Mesendoderm (in vitro differentiated cells): ENCODE data around the gene THADA.
A peak's percentile ranks its signal among the peaks of the same experiment; 100 is the strongest.

Source experiments
- DNase-seq: peaks from one replicate; pipeline ENCODE4 v3.0.0; 2013
- H2AK5ac ChIP-seq: 2 replicates; pipeline ENCODE4 v1.6.1; 2013; ENCODE audit warnings: low read length, inconsistent platforms
- H2BK120ac ChIP-seq: 2 replicates; pipeline ENCODE4 v1.6.1; 2013; ENCODE audit warnings: low read depth, mild to moderate bottlenecking, low read length, moderate library complexity, mixed read lengths
- H2BK15ac ChIP-seq: replicated peaks from 2 replicates; pipeline ENCODE4 v1.6.1; 2013; ENCODE audit warnings: low read depth, mild to moderate bottlenecking, moderate library complexity
- H2BK5ac ChIP-seq: 2 replicates; pipeline ENCODE4 v1.6.1; 2013; ENCODE audit warnings: low read length, inconsistent platforms
- H3K18ac ChIP-seq: 2 replicates; pipeline ENCODE4 v1.6.1; 2013; ENCODE audit warnings: mild to moderate bottlenecking, low read length, mixed read lengths
- H3K23ac ChIP-seq: one replicate; pipeline ENCODE4 v1.6.1; 2013; ENCODE audit warnings: low read length
- H3K27ac ChIP-seq: 2 replicates; pipeline ENCODE4 v1.5.1; 2013; ENCODE audit warnings: low read depth, mild to moderate bottlenecking, inconsistent platforms, low read length, moderate library complexity
- H3K27me3 ChIP-seq: 2 replicates; pipeline ENCODE4 v1.6.1; 2013; ENCODE audit warnings: low read length, control low read depth, mild to moderate bottlenecking, inconsistent platforms; ENCODE audit not compliant: insufficient read depth, poor library complexity
- H3K36me3 ChIP-seq: 2 replicates; pipeline ENCODE4 v1.6.1; 2013; ENCODE audit warnings: low read length, inconsistent platforms; ENCODE audit not compliant: control insufficient read depth, insufficient read depth
- H3K4ac ChIP-seq: one replicate; pipeline ENCODE4 v1.6.1; 2013; ENCODE audit warnings: low read depth, mild to moderate bottlenecking, low read length, moderate library complexity
- H3K4me1 ChIP-seq: 2 replicates; pipeline ENCODE4 v1.6.1; 2013; ENCODE audit warnings: low read depth, low read length, inconsistent platforms; ENCODE audit not compliant: control insufficient read depth
- H3K4me2 ChIP-seq: 2 replicates; pipeline ENCODE4 v1.6.1; 2013; ENCODE audit warnings: low read length
- H3K4me3 ChIP-seq: 2 replicates; pipeline ENCODE4 v1.5.1; 2013; ENCODE audit warnings: mild to moderate bottlenecking, low read length
- H3K56ac ChIP-seq: one replicate; pipeline ENCODE4 v1.6.1; 2013; ENCODE audit warnings: low read length
- H3K79me1 ChIP-seq: 2 replicates; pipeline ENCODE4 v1.6.1; 2013; ENCODE audit warnings: low read length, inconsistent platforms
- H3K79me2 ChIP-seq: 2 replicates; pipeline ENCODE4 v1.6.1; 2013; ENCODE audit warnings: mild to moderate bottlenecking, low read length; ENCODE audit not compliant: control insufficient read depth, insufficient read depth
- H3K9ac ChIP-seq: 2 replicates; pipeline ENCODE4 v1.6.1; 2013; ENCODE audit warnings: low read length, inconsistent platforms
- H4K5ac ChIP-seq: one replicate; pipeline ENCODE4 v1.6.1; 2013; ENCODE audit warnings: low read length
- H4K8ac ChIP-seq: one replicate; pipeline ENCODE4 v1.6.1; 2013; ENCODE audit warnings: low read depth, mild to moderate bottlenecking, control low read depth, low read length, moderate library complexity
- WGBS: extraction: QIAGEN DNeasy Blood & Tissue Kit; methylation state at CpG from one replicate; pipeline ENCODE4 v1.1.7; 2013; ENCODE audit warnings: low lambda C conversion rate, missing lambda C conversion rate; ENCODE audit not compliant: insufficient coverage; ENCODE audit errors: extremely low coverage; 5-methylcytosine and 5-hydroxymethylcytosine counted together

The THADA gene

DNA sequence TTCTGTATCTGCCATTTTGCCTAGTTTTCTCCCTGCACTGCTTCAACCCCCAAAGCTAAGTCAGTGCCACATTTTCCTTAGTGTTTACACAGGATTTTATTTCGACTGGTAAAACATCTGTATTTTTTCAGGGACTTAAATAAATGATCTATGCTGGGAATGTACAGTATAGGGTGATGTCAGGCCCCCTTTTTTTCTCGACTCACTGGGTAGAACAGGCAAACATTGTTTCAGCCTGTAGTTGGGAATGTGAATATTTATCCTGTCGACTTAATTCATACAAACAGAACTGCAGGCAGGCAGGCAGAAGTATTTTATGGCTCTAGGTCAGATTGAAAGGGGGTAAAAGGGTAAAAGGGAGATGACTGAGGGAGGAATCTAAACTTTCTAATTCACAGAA, 245.9 kb downstream of the THADA start:
- Histone ChIP-seq H2BK120ac (no peak overlapping the region), H3K4me1 (peaks cover 23% of the 10 kb centered on the region), H3K4me3 (no peak overlapping the region), H3K23ac (no peak overlapping the region), H2AK5ac (no peak overlapping the region), H3K79me1 (no peaks in the 10 kb centered on the region), H2BK5ac (no peak overlapping the region), H3K18ac (no peak overlapping the region), H3K27ac (no peak overlapping the region), H3K4me2 (no peak overlapping the region), H3K27me3 (no peaks in the 10 kb centered on the region), H3K9ac (no peak overlapping the region), H3K79me2 (no peaks in the 10 kb centered on the region), H3K56ac (peak overlapping the region; percentile 28), H4K5ac (no peak overlapping the region), H4K8ac (no peak overlapping the region), H3K36me3 (no peaks in the 10 kb centered on the region), H3K4ac (no peak overlapping the region), H2BK15ac (peak overlapping the region; percentile 46)
- no peak for DNase-seq
- WGBS = no CpG with 5 or more reads among the region's 3 CpGs

DNA sequence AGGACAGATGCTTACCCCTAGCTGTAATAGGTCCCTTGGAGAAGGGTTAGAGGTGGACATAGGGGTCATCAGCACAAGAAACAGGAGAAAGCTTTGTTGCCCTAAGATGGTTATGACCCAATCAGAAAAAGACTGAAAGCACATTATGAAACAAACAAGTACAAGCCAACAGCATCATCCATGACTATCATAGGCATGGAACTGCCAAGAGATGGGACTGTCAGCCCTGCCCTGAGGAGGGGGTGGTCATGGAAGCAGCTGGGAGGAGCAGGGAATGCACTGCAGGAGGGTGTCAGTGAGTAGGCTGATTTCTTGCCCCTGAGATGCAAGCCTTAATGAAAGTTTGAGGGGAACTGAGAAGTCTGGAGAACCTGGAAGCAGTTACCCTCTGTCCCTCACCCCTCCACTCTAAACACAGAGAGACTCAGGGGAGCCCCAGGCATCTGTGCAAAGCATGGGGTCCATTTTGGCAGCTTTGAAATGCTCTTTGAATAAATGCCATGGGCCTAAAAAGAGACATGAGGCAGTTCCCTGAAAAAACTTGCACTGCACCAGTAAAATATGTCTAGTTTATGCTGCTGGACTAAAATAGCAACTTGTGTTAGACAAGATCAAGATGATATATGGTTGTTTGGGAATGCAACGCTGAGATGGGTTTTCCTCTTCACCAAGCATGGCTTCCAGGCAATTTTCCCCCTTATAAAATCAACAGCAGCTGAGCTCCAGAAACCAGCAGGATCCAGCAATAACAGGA, 246.8 kb downstream of the THADA start:
- WGBS = no CpG with 5 or more reads among the region's 1 CpG
- DNase-seq = no peak
- H3K79me2 ChIP-seq = no peaks in the 10 kb centered on the region
- no peak overlapping the region for H2AK5ac ChIP-seq
- no peak overlapping the region for H3K27ac ChIP-seq
- no peak overlapping the region for H2BK5ac ChIP-seq
- no peaks in the 10 kb centered on the region for H3K79me1 ChIP-seq
- H3K4me2 ChIP-seq = no peak overlapping the region
- no peaks in the 10 kb centered on the region for H3K36me3 ChIP-seq
- H3K18ac ChIP-seq = peak overlapping the region; percentile 86
- no peak overlapping the region for H3K4ac ChIP-seq
- H3K9ac ChIP-seq = no peak overlapping the region
- peaks cover 23% of the 10 kb centered on the region for H3K4me1 ChIP-seq
- no peak overlapping the region for H3K56ac ChIP-seq
- no peak overlapping the region for H2BK120ac ChIP-seq
- no peaks in the 10 kb centered on the region for H3K27me3 ChIP-seq
- H4K8ac ChIP-seq = no peak overlapping the region
- no peak overlapping the region for H4K5ac ChIP-seq
- H2BK15ac ChIP-seq = no peak overlapping the region
- no peak overlapping the region for H3K4me3 ChIP-seq
- no peak overlapping the region for H3K23ac ChIP-seq

DNA sequence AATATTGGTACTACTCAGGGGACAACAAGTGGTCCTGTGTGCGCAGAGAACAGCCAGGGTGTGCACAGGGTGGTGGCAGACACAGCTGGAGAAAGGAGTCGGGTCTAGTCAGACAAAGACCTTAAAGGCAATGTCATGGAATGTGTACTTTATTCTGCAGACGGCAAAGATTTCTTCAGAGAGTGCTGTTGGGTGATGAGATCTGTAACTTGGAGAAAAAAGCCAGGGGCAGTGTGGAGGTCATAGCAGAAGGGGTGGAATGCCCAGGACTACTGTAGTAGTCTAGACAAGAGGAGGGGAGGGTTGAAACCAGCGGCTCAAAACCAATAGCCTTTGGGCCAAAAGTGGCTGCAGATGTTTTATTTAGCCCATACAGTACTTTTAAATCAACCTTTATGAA, 248.1 kb downstream of the THADA start:
- H3K27me3 ChIP-seq = no peaks in the 10 kb centered on the region
- no peak overlapping the region for H4K8ac ChIP-seq
- no peak overlapping the region for H2BK5ac ChIP-seq
- no peak overlapping the region for H4K5ac ChIP-seq
- H3K23ac ChIP-seq = no peak overlapping the region
- peaks cover 23% of the 10 kb centered on the region for H3K4me1 ChIP-seq
- no peak overlapping the region for H3K4me3 ChIP-seq
- no peak overlapping the region for H2BK15ac ChIP-seq
- no peaks in the 10 kb centered on the region for H3K36me3 ChIP-seq
- peak overlapping the region; percentile 74 for H3K4ac ChIP-seq
- no peak overlapping the region for H3K4me2 ChIP-seq
- H3K79me2 ChIP-seq = no peaks in the 10 kb centered on the region
- WGBS = no CpG with 5 or more reads among the region's 4 CpGs
- H3K56ac ChIP-seq = no peak overlapping the region
- no peak overlapping the region for H3K27ac ChIP-seq
- no peaks in the 10 kb centered on the region for H3K79me1 ChIP-seq
- no peak overlapping the region for H2AK5ac ChIP-seq
- H3K18ac ChIP-seq = peak overlapping the region; percentile 36
- H3K9ac ChIP-seq = no peak overlapping the region
- H2BK120ac ChIP-seq = no peak overlapping the region
- DNase-seq = no peak

- Histone ChIP-seq H4K5ac (no peak overlapping the region), H2BK120ac (no peak overlapping the region), H4K8ac (no peak overlapping the region), H3K4ac (no peak overlapping the region), H3K4me1 (peaks cover 23% of the 10 kb centered on the region), H3K79me2 (no peaks in the 10 kb centered on the region), H3K27me3 (no peaks in the 10 kb centered on the region), H3K27ac (no peak overlapping the region), H3K9ac (no peak overlapping the region), H3K18ac (peak overlapping the region; percentile 65), H2AK5ac (no peak overlapping the region), H2BK15ac (no peak overlapping the region), H3K36me3 (no peaks in the 10 kb centered on the region), H2BK5ac (no peak overlapping the region), H3K4me3 (no peak overlapping the region), H3K23ac (no peak overlapping the region), H3K56ac (peak overlapping the region; percentile 18), H3K4me2 (no peak overlapping the region), H3K79me1 (no peaks in the 10 kb centered on the region)
- no peak for DNase-seq
- WGBS = no CpG with 5 or more reads among the region's 13 CpGs
Measured at GRCh38 chr2:43346602-43347567, 249.0 kb downstream of the THADA start.

DNA sequence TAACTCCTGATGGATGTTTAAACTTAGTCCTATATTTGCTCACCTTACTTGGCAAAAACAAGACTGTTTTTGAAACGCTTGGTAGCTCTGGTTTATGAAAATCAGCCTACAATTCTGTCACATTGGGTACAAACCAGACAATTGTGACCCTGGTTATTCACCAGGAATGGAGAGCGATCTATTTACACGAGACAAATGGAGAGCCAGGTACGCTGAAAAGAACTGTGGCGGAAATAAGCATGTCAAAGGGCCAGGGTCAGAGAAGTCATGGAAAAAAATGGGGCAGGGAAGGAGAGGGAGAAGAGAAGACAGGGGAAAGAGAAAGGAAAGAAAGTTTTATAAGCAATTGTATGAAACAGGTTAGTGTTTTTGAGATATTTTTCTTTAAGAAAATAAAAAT, 250.0 kb downstream of the THADA start:
- Histone ChIP-seq H4K8ac (no peak overlapping the region), H3K4me1 (peaks cover 25% of the 10 kb centered on the region), H2AK5ac (no peak overlapping the region), H3K18ac (peak overlapping the region; percentile 88), H3K4me2 (no peak overlapping the region), H2BK15ac (no peak overlapping the region), H3K4me3 (no peak overlapping the region), H4K5ac (no peak overlapping the region), H3K9ac (no peak overlapping the region), H2BK120ac (no peak overlapping the region), H3K4ac (no peak overlapping the region), H3K79me2 (no peaks in the 10 kb centered on the region), H3K36me3 (no peaks in the 10 kb centered on the region), H3K27ac (no peak overlapping the region), H3K56ac (peak overlapping the region; percentile 12), H3K23ac (no peak overlapping the region), H3K27me3 (no peaks in the 10 kb centered on the region), H3K79me1 (no peaks in the 10 kb centered on the region), H2BK5ac (no peak overlapping the region)
- no CpG with 5 or more reads among the region's 5 CpGs for WGBS
- DNase-seq = no peak
